ENCODE results near the gene KRT85. TPM values are rescaled to one million over a fixed set of nuclear protein-coding genes. Genes with fewer than 3 reads are reported as not detected.

The KRT85 gene
- total RNA-seq, 4 donors from 2014 or later = not detected

DNA sequence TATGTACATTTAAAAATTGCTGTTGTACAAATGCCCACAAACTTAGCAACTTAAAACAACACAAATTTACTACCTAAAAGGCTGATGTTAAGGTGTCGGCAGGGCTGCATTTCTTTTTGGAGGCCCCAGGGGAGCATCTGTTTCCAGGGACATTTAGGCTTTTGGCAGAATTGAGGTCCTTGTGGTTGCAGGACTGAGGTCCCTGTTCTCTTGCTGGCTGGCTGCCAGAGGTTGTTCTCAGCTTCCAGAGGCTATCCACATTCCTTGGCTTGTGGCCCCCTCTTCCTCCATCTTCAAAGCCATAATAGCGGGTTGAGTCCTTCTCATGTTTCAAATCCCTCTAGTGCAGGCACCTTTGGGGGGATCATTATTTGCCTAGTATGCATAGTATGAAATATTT, 23.7 kb downstream of the KRT85 start:
- Histone ChIP-seq H3K36me3 (no peaks in the 10 kb centered on the region), H3K27me3 (peaks cover 0 to 13% (median 0%) of the 10 kb centered on the region in 4 donors), H3K27ac (replicated peaks in 1 of 4) (no peak overlapping the region), H3K4me1 (no peaks in the 10 kb centered on the region), H3K4me3 (no peak overlapping the region), H3K9me3 (peaks cover 0 to 14% (median 12%) of the 10 kb centered on the region in 4 donors)
- intact Hi-C loops (cut with DNase I) = no loop called here
- no peak for DNase-seq (ENCODE audit: extremely low spot score)
- TF ChIP-seq POLR2A (IDR thresholded peaks at IDR 0.05; ENCODE audit: low read depth) = no peak
- TF ChIP-seq, protein P1, sequence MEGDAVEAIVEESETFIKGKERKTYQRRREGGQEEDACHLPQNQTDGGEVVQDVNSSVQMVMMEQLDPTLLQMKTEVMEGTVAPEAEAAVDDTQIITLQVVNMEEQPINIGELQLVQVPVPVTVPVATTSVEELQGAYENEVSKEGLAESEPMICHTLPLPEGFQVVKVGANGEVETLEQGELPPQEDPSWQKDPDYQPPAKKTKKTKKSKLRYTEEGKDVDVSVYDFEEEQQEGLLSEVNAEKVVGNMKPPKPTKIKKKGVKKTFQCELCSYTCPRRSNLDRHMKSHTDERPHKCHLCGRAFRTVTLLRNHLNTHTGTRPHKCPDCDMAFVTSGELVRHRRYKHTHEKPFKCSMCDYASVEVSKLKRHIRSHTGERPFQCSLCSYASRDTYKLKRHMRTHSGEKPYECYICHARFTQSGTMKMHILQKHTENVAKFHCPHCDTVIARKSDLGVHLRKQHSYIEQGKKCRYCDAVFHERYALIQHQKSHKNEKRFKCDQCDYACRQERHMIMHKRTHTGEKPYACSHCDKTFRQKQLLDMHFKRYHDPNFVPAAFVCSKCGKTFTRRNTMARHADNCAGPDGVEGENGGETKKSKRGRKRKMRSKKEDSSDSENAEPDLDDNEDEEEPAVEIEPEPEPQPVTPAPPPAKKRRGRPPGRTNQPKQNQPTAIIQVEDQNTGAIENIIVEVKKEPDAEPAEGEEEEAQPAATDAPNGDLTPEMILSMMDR (IDR thresholded peaks at IDR 0.05) = no peak
- TF ChIP-seq POLR2AphosphoS5 (IDR thresholded peaks at IDR 0.05) = no peak
- TF ChIP-seq EP300 (IDR thresholded peaks at IDR 0.05) = no peak
- 94% methylated on average over 2 of the region's 2 CpGs for whole genome bisulfite sequencing

DNA sequence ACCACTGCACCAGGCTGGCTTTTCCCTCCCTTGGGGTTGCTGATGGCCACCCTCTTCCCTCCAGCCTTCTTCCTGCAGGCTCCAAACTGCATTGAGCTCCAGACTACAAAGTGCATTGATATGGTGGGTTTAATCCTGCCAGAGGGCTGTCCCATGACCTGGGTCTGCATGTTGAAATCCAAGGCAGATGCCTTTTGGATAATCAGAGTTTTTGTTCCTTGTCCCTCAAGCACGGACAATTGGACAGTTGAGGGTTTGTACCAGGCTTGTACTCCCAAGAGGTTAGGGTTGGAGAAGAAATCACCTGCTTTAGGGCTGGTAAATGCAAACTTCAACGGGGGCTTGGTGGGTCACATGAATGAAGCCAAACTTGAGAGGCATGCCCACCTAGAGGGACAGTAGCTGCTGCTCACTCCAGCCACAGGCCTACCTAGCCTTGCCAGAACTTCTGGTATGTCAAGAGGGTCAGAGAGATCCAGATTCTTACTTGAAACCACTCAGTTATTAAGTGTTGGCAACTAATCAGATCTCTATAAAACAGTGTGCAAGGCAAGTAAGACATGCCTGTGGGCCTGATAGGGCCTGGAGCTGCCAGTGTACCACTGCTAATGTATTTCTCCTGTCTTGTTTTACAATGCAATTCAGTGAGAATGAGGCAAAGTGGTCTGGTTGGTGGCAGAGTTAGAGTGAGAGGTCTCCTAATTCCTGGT, 24.3 kb downstream of the KRT85 start:
- intact Hi-C loops (cut with DNase I) = no loop called here
- DNase-seq (ENCODE audit: extremely low spot score) = no peak
- WGBS = 100% methylated on average over 1 of the region's 2 CpGs
- peaks cover 0 to 13% (median 0%) of the 10 kb centered on the region in 4 donors for H3K27me3 ChIP-seq
- no peaks in the 10 kb centered on the region for H3K36me3 ChIP-seq
- H3K4me3 ChIP-seq = no peak overlapping the region
- H3K27ac ChIP-seq (replicated peaks in 1 of 4) = no peak overlapping the region
- peaks cover 0 to 14% (median 12%) of the 10 kb centered on the region in 4 donors for H3K9me3 ChIP-seq
- no peaks in the 10 kb centered on the region for H3K4me1 ChIP-seq
- no peak for TF ChIP-seq POLR2A (IDR thresholded peaks at IDR 0.05; ENCODE audit: low read depth)
- TF ChIP-seq, protein P1 (IDR thresholded peaks at IDR 0.05) = no peak
- TF ChIP-seq EP300 (IDR thresholded peaks at IDR 0.05) = no peak
- no peak for TF ChIP-seq POLR2AphosphoS5 (IDR thresholded peaks at IDR 0.05)

DNA sequence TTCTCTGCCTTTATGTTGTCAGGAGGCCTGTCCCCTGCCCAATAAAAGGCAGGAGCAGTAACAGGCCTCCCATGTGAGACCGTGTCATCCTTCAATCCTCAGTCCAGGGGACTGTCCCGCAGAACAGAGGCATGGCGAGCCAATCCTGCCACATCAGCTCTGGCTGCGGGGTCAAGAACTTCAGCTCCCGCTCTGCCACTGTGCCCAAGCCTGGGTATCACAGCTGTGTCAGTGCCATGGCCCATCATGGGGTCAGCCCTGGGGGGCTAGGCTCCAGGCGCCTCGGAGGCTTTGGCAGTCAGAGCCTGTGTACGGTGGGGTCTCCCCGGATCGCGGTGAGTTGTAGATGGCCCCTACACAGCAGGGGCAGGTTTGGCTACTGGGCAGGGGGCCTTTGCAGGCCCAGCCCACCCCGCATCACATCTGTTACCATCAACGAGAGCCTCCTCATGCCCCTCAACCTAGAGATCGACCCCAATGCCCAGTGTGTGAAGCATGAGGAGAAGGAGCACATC, 26.2 kb downstream of the KRT85 start:
- peaks cover 0 to 13% (median 0%) of the 10 kb centered on the region in 4 donors for H3K27me3 ChIP-seq
- H3K4me1 ChIP-seq = no peaks in the 10 kb centered on the region
- H3K27ac ChIP-seq (replicated peaks in 1 of 4) = no peak overlapping the region
- DNase-seq (ENCODE audit: extremely low spot score) = no peak
- H3K9me3 ChIP-seq = peaks cover 0 to 23% (median 18%) of the 10 kb centered on the region in 4 donors
- no peak for TF ChIP-seq POLR2AphosphoS5 (IDR thresholded peaks at IDR 0.05)
- TF ChIP-seq POLR2A (IDR thresholded peaks at IDR 0.05; ENCODE audit: low read depth) = no peak
- H3K4me3 ChIP-seq = no peak overlapping the region
- intact Hi-C loops (cut with DNase I) = no loop called here
- H3K36me3 ChIP-seq = no peaks in the 10 kb centered on the region
- WGBS = 94% methylated on average over 11 of the region's 14 CpGs

DNA sequence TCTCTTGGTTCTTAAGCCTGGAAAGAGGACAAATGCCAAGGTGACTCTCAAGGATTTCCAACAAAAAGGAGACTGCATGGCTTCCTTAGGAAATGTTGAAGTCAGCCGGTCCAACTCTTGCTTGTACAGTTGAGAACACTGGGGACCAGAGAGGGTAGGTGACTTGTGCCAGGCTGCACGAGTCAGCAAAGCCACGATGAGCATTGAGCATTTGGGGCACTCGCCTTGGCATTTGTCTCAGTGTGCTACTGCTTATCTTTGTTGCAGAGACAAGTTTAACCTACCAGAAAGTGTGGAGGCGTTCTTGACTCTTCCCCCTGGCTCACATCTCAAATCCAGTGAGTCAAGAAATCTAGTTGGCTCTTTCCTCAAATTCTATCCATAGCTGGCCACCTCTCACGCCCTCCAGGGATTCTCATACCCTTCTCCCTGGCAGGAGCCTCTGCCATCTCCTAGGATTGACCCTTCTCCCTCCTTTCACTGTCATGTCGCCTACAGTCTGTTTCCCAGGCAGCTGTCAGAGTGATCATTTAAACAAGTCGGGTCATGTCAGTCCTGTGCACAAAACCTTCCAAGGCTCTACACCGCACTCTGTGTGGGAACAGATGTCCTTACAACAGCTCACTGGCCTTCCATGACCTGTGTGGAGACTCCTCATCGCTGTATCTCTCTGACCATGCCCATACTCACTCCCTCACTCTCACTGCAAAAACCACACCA, 28.9 kb downstream of the KRT85 start:
- H3K9me3 ChIP-seq = peaks cover 0 to 23% (median 15%) of the 10 kb centered on the region in 4 donors
- no peak for TF ChIP-seq POLR2AphosphoS5 (IDR thresholded peaks at IDR 0.05)
- TF ChIP-seq, protein P1 (IDR thresholded peaks at IDR 0.05) = no peak
- no peak for TF ChIP-seq POLR2A (IDR thresholded peaks at IDR 0.05; ENCODE audit: low read depth)
- H3K27ac ChIP-seq (replicated peaks in 1 of 4) = no peak overlapping the region
- DNase-seq (ENCODE audit: extremely low spot score) = no peak
- WGBS = 80% methylated on average over 10 of the region's 10 CpGs
- peaks cover 0 to 3% (median 0%) of the 10 kb centered on the region in 4 donors for H3K27me3 ChIP-seq
- H3K4me3 ChIP-seq = no peak overlapping the region
- no peaks in the 10 kb centered on the region for H3K36me3 ChIP-seq
- H3K4me1 ChIP-seq = no peaks in the 10 kb centered on the region
- intact Hi-C loops (cut with DNase I) = no loop called here

DNA sequence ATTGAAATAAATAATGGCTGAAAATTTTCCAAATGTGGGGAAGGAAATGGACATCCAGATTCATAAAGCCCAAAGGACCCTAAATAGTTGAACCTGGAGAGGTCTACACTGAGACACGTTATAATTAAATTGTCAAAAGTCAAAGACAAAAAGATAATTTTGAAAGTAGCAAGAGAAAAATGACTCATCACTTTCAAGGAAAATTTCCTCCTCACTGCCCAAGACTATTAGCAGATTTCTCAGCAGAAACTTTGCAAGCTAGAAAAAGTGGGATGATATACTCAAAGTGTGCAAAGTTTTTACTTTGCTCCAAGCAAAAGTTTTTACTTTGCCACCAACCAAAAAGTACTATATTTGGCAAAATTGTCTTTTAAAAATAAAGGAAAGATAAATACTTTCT, 30.2 kb downstream of the KRT85 start:
- no peak for DNase-seq (ENCODE audit: extremely low spot score)
- H3K27me3 ChIP-seq = peaks cover 0 to 3% (median 0%) of the 10 kb centered on the region in 4 donors

More for the DNA sequence above, 30.2 kb downstream of the KRT85 start:
- Histone ChIP-seq H3K4me1 (no peaks in the 10 kb centered on the region), H3K27ac (replicated peaks in 1 of 4) (no peak overlapping the region), H3K36me3 (no peaks in the 10 kb centered on the region), H3K4me3 (no peak overlapping the region), H3K9me3 (peaks cover 0 to 18% (median 11%) of the 10 kb centered on the region in 4 donors)
- intact Hi-C loops (cut with DNase I) = no loop called here
- WGBS = 84% methylated on average over 1 of the region's 1 CpG
- TF ChIP-seq, protein P1 (IDR thresholded peaks at IDR 0.05) = no peak
- TF ChIP-seq POLR2A (IDR thresholded peaks at IDR 0.05; ENCODE audit: low read depth) (no peak), EP300 (IDR thresholded peaks at IDR 0.05) (no peak), POLR2AphosphoS5 (IDR thresholded peaks at IDR 0.05) (no peak)

Measured in esophagus muscularis mucosa (tissue), 4 donors.